Measurements from ENCODE around the gene RHBDD1. TPM values are rescaled to one million over a fixed set of nuclear protein-coding genes. Genes with fewer than 3 reads are reported as not detected.

RHBDD1 gene
- total RNA-seq, 4 donors from 2014 or later = 7.8 to 28.9 (median 18.0) TPM

GRCh38 chr2:226868331-226869162, 32.7 kb downstream of the RHBDD1 start:
- intact Hi-C loops (cut with DNase I; ENCODE audit: low total_unique reads) = no loop called here
- 78 to 89% methylated on average over 7 of the region's 7 CpGs for WGBS, 2 donors
- no peak overlapping the region for H3K4me3 ChIP-seq (ENCODE audit: low read depth, poor library complexity, severe bottlenecking)
- DNase-seq (ENCODE audit: low spot score in 2 of 2) = no peak
- TF ChIP-seq, protein P1, sequence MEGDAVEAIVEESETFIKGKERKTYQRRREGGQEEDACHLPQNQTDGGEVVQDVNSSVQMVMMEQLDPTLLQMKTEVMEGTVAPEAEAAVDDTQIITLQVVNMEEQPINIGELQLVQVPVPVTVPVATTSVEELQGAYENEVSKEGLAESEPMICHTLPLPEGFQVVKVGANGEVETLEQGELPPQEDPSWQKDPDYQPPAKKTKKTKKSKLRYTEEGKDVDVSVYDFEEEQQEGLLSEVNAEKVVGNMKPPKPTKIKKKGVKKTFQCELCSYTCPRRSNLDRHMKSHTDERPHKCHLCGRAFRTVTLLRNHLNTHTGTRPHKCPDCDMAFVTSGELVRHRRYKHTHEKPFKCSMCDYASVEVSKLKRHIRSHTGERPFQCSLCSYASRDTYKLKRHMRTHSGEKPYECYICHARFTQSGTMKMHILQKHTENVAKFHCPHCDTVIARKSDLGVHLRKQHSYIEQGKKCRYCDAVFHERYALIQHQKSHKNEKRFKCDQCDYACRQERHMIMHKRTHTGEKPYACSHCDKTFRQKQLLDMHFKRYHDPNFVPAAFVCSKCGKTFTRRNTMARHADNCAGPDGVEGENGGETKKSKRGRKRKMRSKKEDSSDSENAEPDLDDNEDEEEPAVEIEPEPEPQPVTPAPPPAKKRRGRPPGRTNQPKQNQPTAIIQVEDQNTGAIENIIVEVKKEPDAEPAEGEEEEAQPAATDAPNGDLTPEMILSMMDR (IDR thresholded peaks at IDR 0.05) = no peak
- no peak for TF ChIP-seq POLR2A (IDR thresholded peaks at IDR 0.05)

DNA sequence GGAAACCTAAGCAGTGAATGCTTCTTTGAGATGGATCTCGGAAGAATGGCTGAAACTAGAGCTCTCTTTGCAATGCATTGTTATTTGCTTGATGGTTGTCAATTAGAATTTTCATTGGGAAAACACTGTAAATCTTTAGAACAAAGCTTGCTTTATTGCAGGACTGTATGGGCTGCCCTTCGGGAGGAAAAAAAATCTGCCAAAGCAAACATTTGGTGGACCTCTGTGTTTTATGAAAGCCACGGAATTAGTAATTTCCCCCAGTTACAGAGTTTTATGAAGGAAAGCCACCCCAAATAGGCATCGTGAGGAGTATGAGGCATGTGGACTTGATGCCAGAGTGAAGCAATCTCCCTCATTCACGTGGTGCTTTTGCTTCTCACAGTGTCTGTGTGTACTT, 33.5 kb downstream of the RHBDD1 start:
- no peak for TF ChIP-seq POLR2A (IDR thresholded peaks at IDR 0.05)
- TF ChIP-seq, protein P1 (IDR thresholded peaks at IDR 0.05) = no peak
- no peak for DNase-seq (ENCODE audit: low spot score in 2 of 2)
- intact Hi-C loops (cut with DNase I; ENCODE audit: low total_unique reads) = no loop called here
- H3K4me3 ChIP-seq (ENCODE audit: low read depth, poor library complexity, severe bottlenecking) = no peak overlapping the region
- 68 to 82% methylated on average over 5 of the region's 5 CpGs for WGBS, 2 donors

DNA sequence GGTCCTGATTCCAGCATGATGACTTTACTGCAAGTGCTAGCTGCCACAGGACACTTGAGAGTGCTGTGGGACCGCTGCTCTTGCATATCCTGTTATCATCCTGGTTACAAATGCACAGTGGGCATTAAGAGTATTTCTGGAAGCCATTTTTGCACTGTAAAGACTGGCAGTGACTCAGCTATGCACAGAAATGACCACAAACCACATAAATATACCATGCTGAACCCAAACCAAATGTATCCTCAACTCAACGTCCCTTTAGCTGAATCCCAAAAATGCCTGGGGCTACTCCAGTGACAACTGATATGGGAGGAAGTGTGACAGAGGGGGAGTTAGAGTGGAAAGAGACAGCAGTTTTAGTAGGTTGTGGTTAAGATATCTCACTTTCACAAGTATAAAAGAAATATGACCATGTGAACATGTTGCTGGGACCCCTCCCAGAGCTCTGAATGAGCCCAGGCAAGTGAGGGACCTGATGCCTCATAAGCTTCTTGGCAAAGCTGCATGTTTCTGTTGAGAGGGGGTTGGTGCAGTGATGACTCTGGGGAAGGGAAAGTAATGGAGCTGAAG, 37.3 kb downstream of the RHBDD1 start:
- 65 to 73% methylated on average over 2 of the region's 2 CpGs for WGBS, 2 donors
- TF ChIP-seq, protein P1 (IDR thresholded peaks at IDR 0.05) = no peak
- no peak for TF ChIP-seq POLR2A (IDR thresholded peaks at IDR 0.05)
- intact Hi-C loops (cut with DNase I; ENCODE audit: low total_unique reads) = no loop called here
- DNase-seq (ENCODE audit: low spot score in 2 of 2) = no peak
- H3K4me3 ChIP-seq (ENCODE audit: low read depth, poor library complexity, severe bottlenecking) = no peak overlapping the region

DNA sequence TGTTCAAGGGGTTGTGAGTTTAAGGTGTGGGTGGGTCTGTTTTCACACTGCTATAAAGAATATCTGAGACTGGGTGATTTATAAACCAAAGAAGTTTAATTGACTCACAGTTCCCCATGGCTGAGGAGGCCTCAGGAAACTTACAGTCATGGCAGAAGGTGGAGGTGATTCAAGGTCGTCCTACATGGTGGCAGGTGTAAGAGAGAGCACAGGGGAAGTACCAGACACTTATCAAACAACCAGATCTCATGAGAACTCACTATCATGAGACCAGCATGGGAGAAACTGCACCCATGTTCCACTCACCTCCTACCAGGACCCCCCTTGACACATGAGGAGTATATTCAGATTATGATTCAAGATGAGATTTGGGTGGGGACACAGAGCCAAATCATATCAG, 38.0 kb downstream of the RHBDD1 start:
- no peak overlapping the region for H3K4me3 ChIP-seq (ENCODE audit: low read depth, poor library complexity, severe bottlenecking)
- 90 to 100% methylated on average over 1 of the region's 1 CpG for WGBS, 2 donors
- TF ChIP-seq POLR2A (IDR thresholded peaks at IDR 0.05) = no peak
- TF ChIP-seq, protein P1 (IDR thresholded peaks at IDR 0.05) = no peak
- DNase-seq (ENCODE audit: low spot score in 2 of 2) = no peak
- intact Hi-C loops (cut with DNase I; ENCODE audit: low total_unique reads) = no loop called here

DNA sequence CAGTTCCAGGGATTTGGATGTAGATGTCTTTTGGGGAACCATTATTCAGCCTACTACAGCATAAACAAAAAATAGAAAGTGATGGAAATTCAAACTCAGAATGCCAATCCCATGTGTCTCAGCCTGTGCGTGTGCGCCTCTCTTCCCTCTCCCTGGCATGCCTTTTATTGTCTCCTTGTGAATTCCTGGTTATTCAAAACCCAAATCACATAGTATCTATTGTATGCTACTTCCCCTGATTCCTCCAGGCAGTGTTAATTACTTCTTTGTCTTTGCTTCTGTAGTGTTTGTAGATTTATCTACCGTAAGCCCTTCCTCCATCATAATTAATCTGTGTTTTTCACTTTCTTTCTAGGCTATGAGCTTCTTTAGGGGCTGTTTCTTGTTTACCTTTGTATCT, 38.9 kb downstream of the RHBDD1 start:
- no peak for DNase-seq (ENCODE audit: low spot score in 2 of 2)
- intact Hi-C loops (cut with DNase I; ENCODE audit: low total_unique reads) = no loop called here
- H3K4me3 ChIP-seq (ENCODE audit: low read depth, poor library complexity, severe bottlenecking) = no peak overlapping the region
- whole genome bisulfite sequencing, 2 donors = 73 to 75% methylated on average over 3 of the region's 3 CpGs
- TF ChIP-seq POLR2A (IDR thresholded peaks at IDR 0.05) = no peak
- TF ChIP-seq, protein P1 (IDR thresholded peaks at IDR 0.05) = no peak

All from lower leg skin (tissue), 4 donors.